Activated T-helper 2 cell treated with anti-CD3 and anti-CD28 coated beads, Interferon-gamma antibody, Interleukin-2, Interleukin-4, amounts not matched to agents 10 μg/mL and 5 μg/mL and 100 μg/mL, durations not matched to agents 14 hours and 24 hours and 36 hours (primary cell): ENCODE results near the gene ADGRA1. TPM values are rescaled to one million over a fixed set of nuclear protein-coding genes. Genes with fewer than 3 reads are reported as not detected.

Source experiments
- DNase-seq: peaks from one replicate; pipeline ENCODE4 v3.0.0; 2021; ENCODE audit warnings: low spot score
- H3K27ac Mint-ChIP-seq: one replicate; pipeline ENCODE4 v1.8.0; 2021; ENCODE audit warnings: mixed read lengths
- H3K27me3 Mint-ChIP-seq: one replicate; pipeline ENCODE4 v1.8.0; 2021; ENCODE audit warnings: low read depth, mixed read lengths
- H3K36me3 Mint-ChIP-seq: one replicate; pipeline ENCODE4 v1.8.0; 2021; ENCODE audit warnings: low read depth, mixed read lengths
- H3K4me1 Mint-ChIP-seq: one replicate; pipeline ENCODE4 v1.8.0; 2021; ENCODE audit warnings: low read depth, mixed read lengths
- H3K4me3 Mint-ChIP-seq: one replicate; pipeline ENCODE4 v1.8.0; 2021; ENCODE audit warnings: low read depth, mild to moderate bottlenecking, moderate library complexity, mixed read lengths
- H3K9me3 Mint-ChIP-seq: one replicate; pipeline ENCODE4 v1.8.0; 2021; ENCODE audit warnings: mixed read lengths
- intact Hi-C: fragments of 100-400 bp; cut with micrococcal nuclease; formaldehyde crosslinking; loops from one replicate; pipeline ENCODE4 v1.15.1; 2023
- total RNA-seq: library from RNA; stranded (reverse); gene quantifications from 2 replicates; pipeline ENCODE4 v1.2.3, GENCODE V29; 2022

Gene ADGRA1, protein sequence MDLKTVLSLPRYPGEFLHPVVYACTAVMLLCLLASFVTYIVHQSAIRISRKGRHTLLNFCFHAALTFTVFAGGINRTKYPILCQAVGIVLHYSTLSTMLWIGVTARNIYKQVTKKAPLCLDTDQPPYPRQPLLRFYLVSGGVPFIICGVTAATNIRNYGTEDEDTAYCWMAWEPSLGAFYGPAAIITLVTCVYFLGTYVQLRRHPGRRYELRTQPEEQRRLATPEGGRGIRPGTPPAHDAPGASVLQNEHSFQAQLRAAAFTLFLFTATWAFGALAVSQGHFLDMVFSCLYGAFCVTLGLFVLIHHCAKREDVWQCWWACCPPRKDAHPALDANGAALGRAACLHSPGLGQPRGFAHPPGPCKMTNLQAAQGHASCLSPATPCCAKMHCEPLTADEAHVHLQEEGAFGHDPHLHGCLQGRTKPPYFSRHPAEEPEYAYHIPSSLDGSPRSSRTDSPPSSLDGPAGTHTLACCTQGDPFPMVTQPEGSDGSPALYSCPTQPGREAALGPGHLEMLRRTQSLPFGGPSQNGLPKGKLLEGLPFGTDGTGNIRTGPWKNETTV
- not detected in 2 replicates for total RNA-seq

DNA sequence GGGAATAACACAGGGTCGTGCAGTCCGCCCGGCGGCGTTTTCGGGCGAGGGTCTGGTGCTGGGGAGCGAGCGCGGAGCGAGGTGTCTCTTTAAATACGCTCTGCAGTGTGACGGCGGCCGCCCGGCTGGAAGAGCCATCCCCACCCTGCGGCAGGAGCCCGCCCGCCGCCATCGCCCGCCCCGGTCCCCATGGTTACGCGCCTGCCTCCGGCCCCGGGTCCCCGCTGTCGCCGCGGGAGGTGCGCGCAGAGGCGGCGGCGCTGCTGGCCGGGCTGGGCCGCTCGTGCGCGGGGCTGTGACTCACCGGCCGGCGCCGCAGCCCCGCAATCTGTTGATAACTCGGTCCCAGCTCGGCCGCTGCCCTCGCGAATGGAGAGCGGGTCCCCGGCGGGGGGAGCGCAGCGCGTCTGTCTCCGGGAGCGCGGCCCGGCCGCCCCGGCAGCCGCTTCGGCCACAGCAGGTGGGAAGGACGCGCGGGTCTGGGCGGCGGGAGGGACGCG is at the start of gene ADGRA1:
TSS of gene ADGRA1 (plus strand) at position 246 of the 500 bp plus-strand sequence. CDS start 986 bp downstream, outside the sequence.
- Mint-ChIP-seq H3K27ac (no peak within 1 kb of the TSS), H3K4me3 (no peak within 1 kb of the TSS)

DNA sequence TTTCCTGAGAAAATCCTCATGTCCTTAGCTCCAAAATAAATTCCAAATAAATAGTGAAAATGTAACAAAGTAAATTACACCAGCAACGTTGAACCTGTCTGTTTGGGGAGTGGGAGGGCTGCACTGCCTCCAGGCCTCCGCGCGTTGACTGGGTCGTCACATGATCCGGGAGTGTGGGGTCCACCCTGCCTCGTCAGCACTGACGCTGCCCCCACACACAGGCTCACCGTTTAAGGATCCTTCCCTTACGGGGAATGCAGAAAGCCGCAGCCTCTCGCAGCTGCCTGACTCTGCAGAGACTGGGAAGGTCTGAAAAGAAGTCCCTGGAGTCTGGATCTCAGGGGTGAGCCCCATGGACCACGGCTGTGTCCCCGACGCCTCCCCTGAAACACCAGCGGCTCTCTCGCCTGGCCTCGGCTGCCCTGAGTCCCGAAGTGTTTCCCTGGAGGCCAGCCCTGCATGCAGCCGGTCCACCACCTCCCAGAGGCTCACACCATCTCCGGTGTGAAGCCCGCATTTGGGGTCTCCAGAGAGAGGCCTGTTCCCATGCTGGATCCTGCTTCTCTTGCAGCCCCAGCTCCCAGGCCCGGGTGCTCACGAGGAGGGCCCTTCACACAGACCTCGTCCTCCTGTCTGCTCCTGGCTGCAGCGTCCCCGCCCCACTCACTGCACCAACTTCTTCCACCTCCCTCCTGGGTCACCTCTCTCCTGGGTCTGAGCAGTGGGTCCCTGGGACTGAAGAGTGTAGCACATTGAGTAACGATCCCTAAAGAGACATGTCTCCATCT is 49.5 kb upstream of the ADGRA1 start:
- DNase-seq: no peak
- no peaks in the 10 kb centered on the region for H3K36me3 Mint-ChIP-seq
- no peaks in the 10 kb centered on the region for H3K27me3 Mint-ChIP-seq
- no peaks in the 10 kb centered on the region for H3K9me3 Mint-ChIP-seq
- H3K4me1 Mint-ChIP-seq: no peaks in the 10 kb centered on the region
- no peak overlapping the region for H3K27ac Mint-ChIP-seq
- intact Hi-C loops: no loop called here
- no peak overlapping the region for H3K4me3 Mint-ChIP-seq

More for the DNA sequence above, at the start of gene ADGRA1:
- H3K4me1 Mint-ChIP-seq: no peaks in the 10 kb centered on the region
- H3K9me3 Mint-ChIP-seq: no peaks in the 10 kb centered on the region
- no peak for DNase-seq
- intact Hi-C loops: no loop called here
- no peaks in the 10 kb centered on the region for H3K36me3 Mint-ChIP-seq
- peaks cover 14% of the 10 kb centered on the region for H3K27me3 Mint-ChIP-seq

DNA sequence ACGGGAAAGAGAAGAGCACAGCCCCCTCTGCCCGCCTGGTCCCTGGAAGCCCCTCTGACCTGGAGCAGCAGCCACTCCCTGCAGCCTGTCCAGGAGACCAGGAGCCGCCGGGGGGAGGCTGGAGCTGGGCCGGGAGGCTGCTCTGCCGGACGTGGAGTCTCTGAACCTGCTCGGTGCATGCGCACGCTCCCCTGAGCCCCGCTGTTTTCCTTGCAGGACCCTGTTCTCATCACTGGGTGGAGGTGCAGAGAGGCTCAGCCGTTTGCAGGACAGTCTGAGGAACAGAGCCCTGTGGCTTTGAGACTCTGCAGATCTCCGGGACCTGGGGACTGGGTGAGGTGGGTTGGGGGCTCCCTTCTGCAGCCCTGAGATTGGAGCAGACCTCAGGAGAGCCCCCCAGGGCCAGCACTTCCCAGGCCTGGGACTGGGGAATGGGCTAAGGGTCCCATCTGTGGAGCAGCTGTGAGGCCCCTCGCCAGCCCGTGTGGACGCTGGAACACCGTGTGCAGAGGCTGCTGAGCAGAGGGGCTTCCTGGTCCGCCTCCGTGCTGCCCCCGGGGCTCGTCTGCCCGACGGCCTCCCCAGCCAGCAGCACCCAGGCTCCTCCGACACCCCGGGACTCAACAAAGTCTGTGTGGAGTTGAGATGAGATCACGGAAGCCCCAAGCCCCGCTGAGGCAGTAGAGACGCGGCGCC is 48.5 kb upstream of the ADGRA1 start:
- H3K4me3 Mint-ChIP-seq: no peak overlapping the region
- H3K4me1 Mint-ChIP-seq: no peaks in the 10 kb centered on the region
- no peaks in the 10 kb centered on the region for H3K36me3 Mint-ChIP-seq
- no peaks in the 10 kb centered on the region for H3K9me3 Mint-ChIP-seq
- H3K27me3 Mint-ChIP-seq: no peaks in the 10 kb centered on the region
- DNase-seq: no peak
- intact Hi-C loops: no loop called here
- H3K27ac Mint-ChIP-seq: no peak overlapping the region

DNA sequence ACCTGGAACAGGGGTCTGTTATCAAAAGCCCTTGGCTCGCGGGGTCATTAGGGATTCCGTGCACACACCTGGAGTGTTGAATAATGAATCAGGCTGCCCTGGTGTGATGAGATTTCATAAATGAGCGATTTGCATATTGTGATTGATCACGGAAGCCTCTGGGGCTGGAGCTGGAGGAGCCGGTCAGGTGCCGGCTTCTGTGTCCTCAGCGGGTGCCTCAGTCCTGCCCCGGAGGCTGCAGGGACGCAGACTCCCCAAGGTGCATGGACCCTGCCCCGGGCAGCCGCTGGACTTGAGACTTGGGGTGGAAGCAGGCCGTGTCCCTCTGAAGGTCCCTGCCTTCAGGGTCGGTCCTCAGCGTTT is 47.9 kb upstream of the ADGRA1 start:
- Mint-ChIP-seq H3K4me3 (no peak overlapping the region), H3K36me3 (no peaks in the 10 kb centered on the region), H3K27ac (no peak overlapping the region), H3K27me3 (no peaks in the 10 kb centered on the region), H3K4me1 (no peaks in the 10 kb centered on the region), H3K9me3 (no peaks in the 10 kb centered on the region)
- no peak for DNase-seq
- intact Hi-C loops: no loop called here

DNA sequence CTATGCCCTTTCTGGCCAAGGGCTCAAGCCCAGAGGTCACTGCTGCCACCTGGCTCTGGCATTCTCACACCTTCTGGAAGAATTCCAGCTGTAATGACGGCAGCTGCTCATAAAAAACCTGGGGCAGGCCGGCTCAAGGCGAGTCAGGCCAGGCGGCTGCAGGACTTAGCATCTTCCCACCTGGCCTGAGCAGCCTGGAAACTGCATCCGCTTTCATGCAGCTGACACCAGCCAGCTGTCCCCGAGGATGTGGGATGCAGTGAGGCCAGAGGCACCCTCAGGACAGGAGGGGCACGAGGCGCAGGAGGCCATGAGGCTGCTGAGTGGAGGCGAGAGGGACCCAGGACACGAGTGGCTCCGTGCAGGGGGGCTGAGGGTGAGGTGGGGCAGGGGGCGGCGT is 47.5 kb upstream of the ADGRA1 start:
- no peaks in the 10 kb centered on the region for H3K36me3 Mint-ChIP-seq
- intact Hi-C loops: no loop called here
- no peaks in the 10 kb centered on the region for H3K4me1 Mint-ChIP-seq
- no peak overlapping the region for H3K4me3 Mint-ChIP-seq
- DNase-seq: no peak
- no peaks in the 10 kb centered on the region for H3K27me3 Mint-ChIP-seq
- no peaks in the 10 kb centered on the region for H3K9me3 Mint-ChIP-seq
- no peak overlapping the region for H3K27ac Mint-ChIP-seq

DNA sequence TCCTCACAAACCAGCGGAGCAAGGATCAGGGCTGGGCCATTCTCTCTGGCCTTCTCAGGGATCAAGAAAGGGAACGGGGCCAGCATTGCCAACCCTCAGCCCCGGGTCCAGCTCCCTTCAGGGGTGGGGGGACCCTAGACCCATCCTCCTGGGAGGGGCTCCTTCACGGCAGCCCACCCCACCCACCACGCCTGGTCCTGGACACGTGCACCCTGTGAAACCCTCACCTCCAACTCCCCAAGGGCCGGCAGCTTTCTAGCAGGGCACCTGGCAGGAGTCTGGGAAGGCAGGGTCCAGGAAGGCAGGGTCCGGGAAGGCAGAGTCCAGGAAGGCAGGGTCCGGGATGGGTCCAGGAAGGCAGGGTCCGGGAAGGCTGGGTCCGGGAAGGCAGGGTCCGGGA is 46.6 kb upstream of the ADGRA1 start:
- no peaks in the 10 kb centered on the region for H3K4me1 Mint-ChIP-seq
- intact Hi-C loops: no loop called here
- no peaks in the 10 kb centered on the region for H3K27me3 Mint-ChIP-seq
- H3K4me3 Mint-ChIP-seq: no peak overlapping the region
- no peak overlapping the region for H3K27ac Mint-ChIP-seq
- no peaks in the 10 kb centered on the region for H3K36me3 Mint-ChIP-seq
- DNase-seq: no peak
- no peaks in the 10 kb centered on the region for H3K9me3 Mint-ChIP-seq

DNA sequence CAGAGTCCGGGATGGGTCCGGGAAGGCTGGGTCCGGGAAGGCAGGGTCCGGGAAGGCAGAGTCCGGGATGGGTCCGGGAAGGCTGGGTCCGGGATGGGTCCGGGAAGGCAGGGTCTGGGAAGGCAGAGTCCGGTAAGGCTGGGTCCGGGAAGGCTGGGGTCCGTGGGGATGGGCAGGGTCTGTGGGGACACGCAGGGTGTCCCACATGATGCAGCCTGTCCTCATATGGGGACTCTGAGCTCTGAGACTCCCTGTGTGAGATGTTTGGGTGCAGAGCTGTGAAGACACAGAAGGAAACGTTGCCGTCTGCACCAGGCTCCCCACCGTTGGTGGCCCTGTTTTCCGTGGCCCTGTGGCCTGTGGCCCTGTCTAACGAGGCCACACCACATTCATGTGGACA is 45.7 kb upstream of the ADGRA1 start:
- Mint-ChIP-seq H3K4me1 (no peaks in the 10 kb centered on the region), H3K4me3 (no peak overlapping the region), H3K36me3 (no peaks in the 10 kb centered on the region), H3K27me3 (no peaks in the 10 kb centered on the region), H3K27ac (no peak overlapping the region), H3K9me3 (no peaks in the 10 kb centered on the region)
- no peak for DNase-seq
- intact Hi-C loops: no loop called here

DNA sequence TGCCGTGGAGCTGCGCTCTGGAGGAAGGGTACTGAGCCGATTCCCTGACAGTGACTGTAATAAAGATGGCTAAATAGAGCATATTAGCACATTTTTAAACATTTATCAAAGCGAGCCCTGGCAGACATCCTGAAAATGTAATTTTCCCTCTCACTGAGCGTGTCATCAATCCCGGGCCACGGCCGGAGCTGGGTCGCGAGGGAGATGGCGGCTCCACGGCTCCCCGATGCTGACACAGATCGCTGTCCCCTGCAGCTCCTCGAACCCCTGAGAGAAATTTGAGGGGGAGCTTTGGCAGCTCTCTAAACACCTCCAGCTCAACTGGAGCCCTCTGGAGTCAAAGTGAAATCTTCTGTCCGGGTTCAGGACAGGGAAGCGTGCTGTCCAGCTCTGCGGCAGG is 44.9 kb upstream of the ADGRA1 start:
- H3K4me1 Mint-ChIP-seq: no peaks in the 10 kb centered on the region
- H3K27me3 Mint-ChIP-seq: no peaks in the 10 kb centered on the region
- DNase-seq: no peak
- no peak overlapping the region for H3K27ac Mint-ChIP-seq
- no peak overlapping the region for H3K4me3 Mint-ChIP-seq
- no peaks in the 10 kb centered on the region for H3K36me3 Mint-ChIP-seq
- H3K9me3 Mint-ChIP-seq: no peaks in the 10 kb centered on the region
- intact Hi-C loops: no loop called here

DNA sequence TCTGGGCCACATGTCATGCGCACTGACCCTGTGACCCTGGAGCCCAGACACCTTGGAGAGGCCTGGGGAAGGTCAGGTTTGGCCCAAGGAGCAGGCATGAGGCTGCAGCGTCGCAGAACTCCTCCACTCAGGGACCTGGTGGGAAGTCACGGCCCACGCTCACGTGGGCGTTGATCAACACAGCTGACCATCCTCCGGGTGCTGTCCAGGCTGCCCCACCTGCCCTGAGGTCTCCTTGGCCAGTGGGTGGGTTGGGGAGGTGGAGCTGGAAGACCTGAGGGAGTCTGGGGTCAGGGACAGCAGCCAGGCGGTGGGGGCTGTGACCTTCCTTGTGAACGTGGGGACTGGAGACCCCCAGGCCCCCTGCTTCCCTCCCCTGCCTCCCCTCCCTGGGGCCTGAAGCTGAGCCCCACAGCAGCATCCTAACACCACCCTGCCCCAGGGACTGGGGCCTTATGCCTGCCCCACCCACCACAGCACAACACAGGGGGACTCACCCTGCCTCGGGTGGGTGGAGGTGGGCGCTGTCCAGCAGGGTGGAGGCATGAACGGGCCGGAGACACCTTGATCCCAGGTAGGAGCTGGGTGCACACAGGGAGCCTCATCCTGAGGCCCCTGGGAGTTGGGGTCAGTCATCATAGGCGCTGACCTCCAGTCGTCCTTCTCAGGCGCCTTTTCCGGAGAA is 44.0 kb upstream of the ADGRA1 start:
- no peak overlapping the region for H3K27ac Mint-ChIP-seq
- H3K4me1 Mint-ChIP-seq: no peaks in the 10 kb centered on the region
- H3K27me3 Mint-ChIP-seq: no peaks in the 10 kb centered on the region
- intact Hi-C loops: no loop called here
- H3K4me3 Mint-ChIP-seq: no peak overlapping the region
- no peaks in the 10 kb centered on the region for H3K36me3 Mint-ChIP-seq
- no peaks in the 10 kb centered on the region for H3K9me3 Mint-ChIP-seq
- no peak for DNase-seq

DNA sequence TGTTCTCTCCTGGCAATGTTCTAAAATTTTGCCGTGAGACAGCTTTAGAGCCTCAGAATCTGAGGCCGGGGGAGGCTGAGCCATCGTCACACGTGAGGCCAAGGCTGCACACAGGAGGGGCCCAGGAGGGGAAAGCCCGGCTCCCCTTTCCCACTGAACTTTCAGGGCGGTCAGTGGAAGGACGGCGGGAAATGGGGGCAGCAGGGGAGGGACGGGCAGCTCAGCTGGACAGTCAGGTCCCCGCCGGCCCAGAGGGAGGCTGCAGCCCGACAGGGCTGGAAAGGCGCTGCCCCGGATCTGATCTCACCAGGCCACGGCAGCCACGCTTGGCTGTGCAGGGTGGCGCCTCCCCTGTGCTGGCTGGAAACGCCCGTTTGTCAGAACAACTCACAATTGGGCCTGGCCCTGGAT is 43.3 kb upstream of the ADGRA1 start:
- Mint-ChIP-seq H3K36me3 (no peaks in the 10 kb centered on the region), H3K4me3 (no peak overlapping the region), H3K9me3 (no peaks in the 10 kb centered on the region), H3K4me1 (no peaks in the 10 kb centered on the region), H3K27me3 (no peaks in the 10 kb centered on the region), H3K27ac (no peak overlapping the region)
- intact Hi-C loops: no loop called here
- DNase-seq: no peak

DNA sequence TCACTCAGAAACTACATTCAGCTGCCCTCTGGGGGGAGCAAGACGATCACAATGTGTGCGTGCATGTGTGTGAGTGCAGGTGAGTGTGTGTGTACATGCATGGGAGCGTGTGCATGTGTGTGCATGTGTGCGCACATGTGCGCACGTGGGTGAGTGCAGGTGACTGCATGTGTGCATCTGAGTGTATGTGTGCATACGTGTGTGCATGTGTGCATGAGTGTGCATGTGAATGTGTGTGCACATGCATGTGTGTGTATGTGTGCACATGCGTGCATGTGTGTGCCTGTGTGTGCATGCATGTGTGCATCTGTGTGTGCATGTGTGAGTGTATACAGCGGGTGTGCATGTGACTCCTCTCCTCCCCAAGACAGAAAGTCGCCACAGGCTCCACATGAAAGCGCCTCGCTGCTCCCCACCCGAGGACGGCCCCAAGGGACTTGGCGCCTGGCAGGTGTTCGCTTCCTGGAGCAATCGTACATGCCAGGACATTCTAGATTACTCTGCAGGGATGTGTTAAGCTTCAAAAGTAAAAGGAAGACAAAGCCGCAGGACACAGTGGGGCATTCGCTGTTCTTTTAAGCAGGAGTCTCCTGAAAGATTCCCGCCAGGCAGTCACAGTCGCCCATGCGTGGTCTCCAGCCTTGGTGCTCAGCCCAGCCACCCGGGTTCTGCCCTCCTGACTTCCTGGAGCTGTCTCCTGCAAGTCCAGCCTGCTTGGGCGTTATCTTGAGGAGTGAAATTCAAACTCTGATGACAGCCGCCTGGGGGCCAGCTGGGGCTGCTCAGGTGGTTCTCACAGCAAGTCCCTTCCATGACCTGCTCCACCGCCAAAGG is 42.0 kb upstream of the ADGRA1 start:
- Mint-ChIP-seq H3K9me3 (no peaks in the 10 kb centered on the region), H3K4me1 (no peaks in the 10 kb centered on the region), H3K27ac (no peak overlapping the region), H3K4me3 (no peak overlapping the region), H3K36me3 (no peaks in the 10 kb centered on the region), H3K27me3 (no peaks in the 10 kb centered on the region)
- intact Hi-C loops: no loop called here
- DNase-seq: no peak

DNA sequence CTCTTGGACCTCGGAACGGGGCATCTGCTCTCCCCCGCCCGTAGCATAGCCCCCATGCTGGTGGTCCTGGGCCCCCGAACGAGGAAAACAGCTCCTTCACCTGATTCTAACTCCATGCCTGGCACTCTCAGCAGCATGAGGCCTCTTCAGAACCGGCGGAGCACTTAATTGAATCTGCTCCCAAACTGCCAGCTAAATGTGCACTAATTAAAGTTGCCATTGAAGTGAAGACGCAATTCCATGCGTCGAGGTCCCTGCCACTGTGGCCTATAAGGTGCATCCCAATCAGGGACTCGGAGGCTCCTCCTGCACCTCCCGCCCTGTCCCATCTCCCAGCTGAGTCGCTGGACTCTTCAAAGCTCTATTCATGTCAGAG is 41.3 kb upstream of the ADGRA1 start:
- no peaks in the 10 kb centered on the region for H3K36me3 Mint-ChIP-seq
- H3K4me1 Mint-ChIP-seq: no peaks in the 10 kb centered on the region
- no peaks in the 10 kb centered on the region for H3K9me3 Mint-ChIP-seq
- intact Hi-C loops: no loop called here
- H3K27me3 Mint-ChIP-seq: no peaks in the 10 kb centered on the region
- H3K27ac Mint-ChIP-seq: no peak overlapping the region
- no peak overlapping the region for H3K4me3 Mint-ChIP-seq
- no peak for DNase-seq
